Measurements from ENCODE around the gene KRT3. TPM values are rescaled to one million over a fixed set of nuclear protein-coding genes. Genes with fewer than 3 reads are reported as not detected.

Gene KRT3
- total and polyA plus RNA-seq, 7 donors: not detected

- intact Hi-C loops (cut with DNase I): no loop called here
- ATAC-seq: no peak
- no peak overlapping the region for H3K27ac ChIP-seq
- no peaks in the 10 kb centered on the region for H3K36me3 ChIP-seq (ENCODE audit: insufficient read depth in 1 of 2, low read depth in 1 of 2)
- no peaks in the 10 kb centered on the region for H3K9me3 ChIP-seq
- TF ChIP-seq CTCF (IDR thresholded peaks at IDR 0.05): no peak
- WGBS, 3 donors: 62 to 68% (median 66%) methylated on average over 4 of the region's 4 CpGs
- H3K4me1 ChIP-seq: no peaks in the 10 kb centered on the region
- H3K27me3 ChIP-seq (ENCODE audit: insufficient read depth in 3 of 3, low read length in 2 of 3): peaks cover 0 to 7% (median 0%) of the 10 kb centered on the region in 3 donors
- H3K4me3 ChIP-seq: no peak overlapping the region
- no peak for DNase-seq
These were observed 16.1 kb upstream of the KRT3 start for GRCh38 chr12:52812073-52812400.

- 73 to 79% (median 76%) methylated on average over 9 of the region's 9 CpGs for whole genome bisulfite sequencing, 3 donors
- no peak overlapping the region for H3K4me3 ChIP-seq
- ATAC-seq (no peak), DNase-seq (no peak)
- H3K4me1 ChIP-seq: no peaks in the 10 kb centered on the region
- no peak overlapping the region for H3K27ac ChIP-seq
- H3K36me3 ChIP-seq (ENCODE audit: insufficient read depth in 1 of 2, low read depth in 1 of 2): no peaks in the 10 kb centered on the region
- intact Hi-C loops (cut with DNase I): no loop called here
- H3K9me3 ChIP-seq: no peaks in the 10 kb centered on the region
- H3K27me3 ChIP-seq (ENCODE audit: insufficient read depth in 3 of 3, low read length in 2 of 3): peaks cover 0 to 7% (median 0%) of the 10 kb centered on the region in 3 donors
- TF ChIP-seq CTCF (IDR thresholded peaks at IDR 0.05): no peak
These were observed 15.5 kb upstream of the KRT3 start for GRCh38 chr12:52811191-52812072.

GRCh38 chr12:52810554-52810953, 14.6 kb upstream of the KRT3 start:
- DNase-seq (no peak), ATAC-seq (no peak)
- WGBS, 3 donors: 66 to 82% (median 66%) methylated on average over 5 of the region's 5 CpGs
- Histone ChIP-seq H3K27ac (no peak overlapping the region), H3K27me3 (ENCODE audit: insufficient read depth in 3 of 3, low read length in 2 of 3) (peaks cover 0 to 7% (median 0%) of the 10 kb centered on the region in 3 donors), H3K4me1 (no peaks in the 10 kb centered on the region), H3K36me3 (ENCODE audit: insufficient read depth in 1 of 2, low read depth in 1 of 2) (no peaks in the 10 kb centered on the region), H3K4me3 (no peak overlapping the region), H3K9me3 (no peaks in the 10 kb centered on the region)
- TF ChIP-seq CTCF (IDR thresholded peaks at IDR 0.05): no peak
- intact Hi-C loops (cut with DNase I): no loop called here

GRCh38 chr12:52809166-52809565, 13.2 kb upstream of the KRT3 start:
- Histone ChIP-seq H3K4me1 (no peaks in the 10 kb centered on the region), H3K36me3 (ENCODE audit: insufficient read depth in 1 of 2, low read depth in 1 of 2) (no peaks in the 10 kb centered on the region), H3K27me3 (ENCODE audit: insufficient read depth in 3 of 3, low read length in 2 of 3) (peaks cover 0 to 7% (median 0%) of the 10 kb centered on the region in 3 donors), H3K4me3 (no peak overlapping the region), H3K27ac (no peak overlapping the region), H3K9me3 (no peaks in the 10 kb centered on the region)
- TF ChIP-seq CTCF (IDR thresholded peaks at IDR 0.05): no peak
- DNase-seq (no peak), ATAC-seq (no peak)
- intact Hi-C loops (cut with DNase I): no loop called here
- WGBS, 3 donors: 60 to 67% (median 62%) methylated on average over 7 of the region's 7 CpGs

Measured in psoas muscle (tissue), 8 donors.